Smooth muscle cell of the coronary artery (primary cell): ENCODE results near the gene ADGRG7. TPM values are rescaled to one million over a fixed set of nuclear protein-coding genes. Genes with fewer than 3 reads are reported as not detected.

Experiments
- total RNA-seq: library from RNA; depleted of rRNA; stranded (reverse); fragments of >200 nt; gene quantifications from 2 replicates; pipeline ENCODE4 v1.2.3, GENCODE V29; 2014; ENCODE audit warnings: low replicate concordance

Gene ADGRG7
- 0.12 TPM in 1 of 2 replicates, not detected in the other for total RNA-seq

GRCh38 chr3:100609305-100609704 lies at the start of gene ADGRG7:
Gene ADGRG7 (plus strand): TSS chr3:100609601. CDS start chr3:100609857, 256 bp downstream.

GRCh38 chr3:100708989-100709841 lies 99.8 kb downstream of the ADGRG7 start, which contains the start of gene TFG:
Gene TFG (plus strand): TSS chr3:100709494. CDS start chr3:100713686, 4,192 bp downstream.

Other genes starting within 250 kb of the ADGRG7 start
- gene TOMM70, start 208.5 kb upstream of the ADGRG7 start, total RNA-seq: 18.8 and 40.9 TPM in 2 replicates
- 3.5 and 3.8 TPM in 2 replicates for gene LNP1, start 208.1 kb upstream of the ADGRG7 start, total RNA-seq
- 48.6 and 56.3 TPM in 2 replicates for gene TMEM45A, start 117.0 kb upstream of the ADGRG7 start, total RNA-seq
- gene TFG, start 99.9 kb downstream of the ADGRG7 start, total RNA-seq: 35.1 and 69.8 TPM in 2 replicates